ENCODE results near the gene CHD6.

- TF ChIP-seq CTCF (conservative IDR thresholded peaks at IDR 0.05; ENCODE audit: low read length) (no peak), EZH2phosphoT487 (IDR thresholded peaks at IDR 0.05; ENCODE audit: borderline replicate concordance, low read depth, low read length) (no peak)
Measured at GRCh38 chr20:41499961-41500725, 118.0 kb downstream of the CHD6 start.

Data from OCI-LY7 (cell line).